PC-9 (cell line): ENCODE measurements around the gene RFT1.

Source experiments
- EZH2 ChIP-seq: fragments of 200-600 bp; sonication (generic); IDR thresholded peaks from 2 replicates; pipeline ENCODE4 v1.8.0; 2017; ENCODE audit warnings: antibody characterized with exemption, low read depth
- TF ChIP-seq, protein P1 (sequence below): fragments of 200-600 bp; sonication (generic); conservative IDR thresholded peaks from 2 replicates; pipeline ENCODE4 v1.6.1; 2017; ENCODE audit warnings: mixed run types, antibody characterized with exemption, mild to moderate bottlenecking, moderate library complexity

DNA sequence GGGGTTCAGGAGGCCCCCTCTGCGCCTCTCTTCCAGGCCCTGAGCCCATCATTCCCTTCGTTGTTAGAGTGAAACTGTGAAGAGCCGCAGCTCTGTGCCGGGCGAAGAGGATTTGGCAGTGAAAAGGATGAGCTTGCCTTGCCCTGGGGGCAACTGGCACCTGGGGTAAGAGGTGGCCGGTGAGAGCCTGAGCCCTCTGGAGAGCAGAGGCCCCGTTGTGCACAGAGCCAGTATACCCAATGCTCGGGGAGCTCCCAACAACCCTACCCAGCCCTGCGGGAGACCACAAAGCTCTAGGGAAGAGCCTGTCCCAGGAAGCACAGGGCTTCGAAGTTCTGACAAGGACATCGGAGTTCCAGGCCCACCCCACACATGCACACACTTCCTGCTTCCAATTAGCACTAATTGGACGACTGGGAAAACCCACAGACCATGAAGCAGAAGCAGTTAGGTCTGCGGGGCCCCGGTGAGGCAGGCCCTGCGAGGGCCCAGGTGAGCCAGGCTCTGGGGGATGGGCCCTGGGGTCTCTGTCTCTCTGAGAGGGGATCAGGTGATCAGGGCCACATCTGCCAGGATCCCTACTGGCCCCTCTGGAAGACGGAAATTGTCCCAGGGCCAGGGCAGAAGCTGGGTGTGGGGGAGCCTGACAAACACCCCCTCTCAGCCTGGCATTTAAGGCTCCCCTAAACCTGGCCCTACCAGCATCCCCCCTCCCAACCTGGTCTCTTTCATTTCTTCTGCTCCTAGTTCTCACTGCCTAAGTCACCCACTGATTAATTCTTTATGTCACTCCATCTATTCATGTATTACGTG lies 56.5 kb downstream of the RFT1 start:
- TF ChIP-seq, protein P1, sequence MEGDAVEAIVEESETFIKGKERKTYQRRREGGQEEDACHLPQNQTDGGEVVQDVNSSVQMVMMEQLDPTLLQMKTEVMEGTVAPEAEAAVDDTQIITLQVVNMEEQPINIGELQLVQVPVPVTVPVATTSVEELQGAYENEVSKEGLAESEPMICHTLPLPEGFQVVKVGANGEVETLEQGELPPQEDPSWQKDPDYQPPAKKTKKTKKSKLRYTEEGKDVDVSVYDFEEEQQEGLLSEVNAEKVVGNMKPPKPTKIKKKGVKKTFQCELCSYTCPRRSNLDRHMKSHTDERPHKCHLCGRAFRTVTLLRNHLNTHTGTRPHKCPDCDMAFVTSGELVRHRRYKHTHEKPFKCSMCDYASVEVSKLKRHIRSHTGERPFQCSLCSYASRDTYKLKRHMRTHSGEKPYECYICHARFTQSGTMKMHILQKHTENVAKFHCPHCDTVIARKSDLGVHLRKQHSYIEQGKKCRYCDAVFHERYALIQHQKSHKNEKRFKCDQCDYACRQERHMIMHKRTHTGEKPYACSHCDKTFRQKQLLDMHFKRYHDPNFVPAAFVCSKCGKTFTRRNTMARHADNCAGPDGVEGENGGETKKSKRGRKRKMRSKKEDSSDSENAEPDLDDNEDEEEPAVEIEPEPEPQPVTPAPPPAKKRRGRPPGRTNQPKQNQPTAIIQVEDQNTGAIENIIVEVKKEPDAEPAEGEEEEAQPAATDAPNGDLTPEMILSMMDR = no peak
- TF ChIP-seq EZH2 = no peak
